K562 treated with DMSO at 1 percent for 12 hours (cell line): ENCODE data around the gene NECTIN3. TPM values are rescaled to one million over a fixed set of nuclear protein-coding genes. Genes with fewer than 3 reads are reported as not detected.

ENCODE experiments used
- total RNA-seq: library from RNA; unstranded; fragments of 300-600 nt; gene quantifications from 2 replicates; pipeline ENCODE4 v1.2.3, GENCODE V29; 2022; ENCODE audit not compliant: insufficient read depth

The NECTIN3 gene, protein sequence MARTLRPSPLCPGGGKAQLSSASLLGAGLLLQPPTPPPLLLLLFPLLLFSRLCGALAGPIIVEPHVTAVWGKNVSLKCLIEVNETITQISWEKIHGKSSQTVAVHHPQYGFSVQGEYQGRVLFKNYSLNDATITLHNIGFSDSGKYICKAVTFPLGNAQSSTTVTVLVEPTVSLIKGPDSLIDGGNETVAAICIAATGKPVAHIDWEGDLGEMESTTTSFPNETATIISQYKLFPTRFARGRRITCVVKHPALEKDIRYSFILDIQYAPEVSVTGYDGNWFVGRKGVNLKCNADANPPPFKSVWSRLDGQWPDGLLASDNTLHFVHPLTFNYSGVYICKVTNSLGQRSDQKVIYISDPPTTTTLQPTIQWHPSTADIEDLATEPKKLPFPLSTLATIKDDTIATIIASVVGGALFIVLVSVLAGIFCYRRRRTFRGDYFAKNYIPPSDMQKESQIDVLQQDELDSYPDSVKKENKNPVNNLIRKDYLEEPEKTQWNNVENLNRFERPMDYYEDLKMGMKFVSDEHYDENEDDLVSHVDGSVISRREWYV
- total RNA-seq: not detected in 2 replicates

DNA sequence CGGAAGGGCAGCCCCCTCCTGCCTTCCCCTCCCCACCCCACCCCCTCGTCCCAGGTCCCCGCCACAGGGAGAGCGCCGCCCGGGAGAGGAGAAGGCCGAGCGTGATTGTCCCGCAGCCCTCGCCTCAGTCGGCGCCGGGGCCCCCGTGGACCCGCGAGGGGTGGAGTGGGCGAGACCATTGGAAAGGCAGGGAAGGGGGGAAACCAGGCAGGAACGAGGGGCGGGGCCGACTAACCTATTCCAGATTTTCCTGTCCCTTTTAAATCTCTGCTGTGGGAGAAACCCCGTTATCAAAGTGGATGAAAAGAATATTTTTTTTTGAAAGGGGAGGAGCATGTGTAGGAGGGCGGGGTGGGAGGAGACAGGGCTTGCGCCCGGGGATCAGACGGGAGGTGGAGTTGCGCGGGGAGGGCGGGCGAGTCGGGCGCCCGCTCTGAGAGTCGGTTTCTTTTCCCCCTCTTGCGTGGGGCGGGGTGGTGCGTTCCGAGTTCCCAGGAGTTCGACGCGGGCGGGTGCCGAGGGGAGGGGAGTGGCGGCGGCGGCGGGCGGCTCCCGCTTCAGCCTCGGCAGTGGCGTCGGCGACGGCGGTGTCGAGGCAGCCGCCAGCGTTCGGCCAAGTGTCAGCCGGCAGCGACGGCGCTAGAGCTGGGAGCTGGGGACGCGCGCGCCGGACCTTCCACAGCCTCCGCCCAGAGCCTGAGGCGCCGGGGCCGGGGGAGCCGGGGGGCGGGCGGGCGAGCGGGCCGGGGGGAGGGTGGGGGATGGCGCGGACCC lies at the start of gene NECTIN3:
Gene NECTIN3, plus strand, starts transcription at position 560 of the 774 bp plus-strand sequence. Its CDS starts 202 bp downstream, at position 762.

